ENCODE results near the gene ADGRB3.

- TF ChIP-seq CTCF (IDR thresholded peaks at IDR 0.05 in 2 of 3, conservative IDR thresholded peaks at IDR 0.05 in 1 of 3; ENCODE audit: control insufficient read depth in 2 of 3, extremely low read depth in 1 of 3, insufficient read depth in 1 of 3, low read depth in 3 of 3, low read length in 3 of 3) (no peak), SMC3 (IDR thresholded peaks at IDR 0.05; ENCODE audit: borderline replicate concordance, low read length) (no peak), BCL3 (IDR thresholded peaks at IDR 0.05; ENCODE audit: borderline replicate concordance, insufficient read depth, low read depth, low read length, poor library complexity, severe bottlenecking) (no peak), CHD4 (IDR thresholded peaks at IDR 0.05) (no peak), SP1 (IDR thresholded peaks at IDR 0.05; ENCODE audit: low read depth, low read length) (no peak), KAT2A (conservative IDR thresholded peaks at IDR 0.05; ENCODE audit: control insufficient read depth, low read depth, low read length) (no peak), RCOR1 (conservative IDR thresholded peaks at IDR 0.05; ENCODE audit: low read depth, low read length) (no peak), POLR2A (IDR thresholded peaks at IDR 0.05; ENCODE audit: low read depth, low read length) (no peak), EZH2 (IDR thresholded peaks at IDR 0.05; ENCODE audit: borderline replicate concordance, control insufficient read depth, low read depth, low read length) (no peak), RAD21 (IDR thresholded peaks at IDR 0.05; ENCODE audit: insufficient read depth, low read depth, low read length) (no peak), NR2F1 (conservative IDR thresholded peaks at IDR 0.05) (no peak), ZZZ3 (IDR thresholded peaks at IDR 0.05; ENCODE audit: control insufficient read depth, insufficient read length, low read depth) (no peak)
- TF ChIP-seq, protein P1, sequence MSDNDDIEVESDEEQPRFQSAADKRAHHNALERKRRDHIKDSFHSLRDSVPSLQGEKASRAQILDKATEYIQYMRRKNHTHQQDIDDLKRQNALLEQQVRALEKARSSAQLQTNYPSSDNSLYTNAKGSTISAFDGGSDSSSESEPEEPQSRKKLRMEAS (IDR thresholded peaks at IDR 0.05; ENCODE audit: low read depth, low read length), result no peak
These were observed 144.3 kb downstream of the ADGRB3 start for GRCh38 chr6:68779366-68779765.
